ENCODE results near the gene LRFN3.
"Not testable (repeated sequence)": the region's sequence is repeated elsewhere in the genome, so short reads cannot be mapped to it uniquely, and the experiment has no call there.

DNA sequence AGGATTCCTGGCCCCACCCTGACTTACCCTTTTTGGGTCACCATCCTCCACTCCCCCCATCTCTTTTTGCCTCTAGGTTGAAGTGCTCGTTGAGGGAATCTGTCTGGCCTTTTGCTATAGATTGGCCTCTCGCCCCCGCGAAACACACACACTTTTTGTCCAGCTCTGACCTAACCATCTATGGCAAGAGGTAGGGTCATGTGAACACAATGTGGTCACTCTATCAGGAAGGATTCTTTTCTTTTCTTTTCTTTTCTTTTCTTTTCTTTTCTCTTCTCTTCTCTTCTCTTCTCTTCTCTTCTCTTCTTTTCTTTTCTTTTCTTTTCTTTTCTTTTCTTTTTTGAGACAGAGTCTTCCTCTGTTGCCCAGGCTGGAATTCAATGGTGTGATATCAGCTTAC is 44.8 kb downstream of the LRFN3 start:
- not testable (repeated sequence) for TF ChIP-seq ISL1 (CRISPR knock-in tag; IDR thresholded peaks at IDR 0.05); ARNTL (CRISPR knock-in tag; IDR thresholded peaks at IDR 0.05; ENCODE audit: borderline replicate concordance, low read depth); ZFP30 (CRISPR knock-in tag; IDR thresholded peaks at IDR 0.05); ZNF8 (CRISPR knock-in tag; IDR thresholded peaks at IDR 0.05); ESRRG (CRISPR knock-in tag; IDR thresholded peaks at IDR 0.05); BACH2 (CRISPR knock-in tag; IDR thresholded peaks at IDR 0.05; ENCODE audit: borderline replicate concordance)
- TF ChIP-seq, protein P1, sequence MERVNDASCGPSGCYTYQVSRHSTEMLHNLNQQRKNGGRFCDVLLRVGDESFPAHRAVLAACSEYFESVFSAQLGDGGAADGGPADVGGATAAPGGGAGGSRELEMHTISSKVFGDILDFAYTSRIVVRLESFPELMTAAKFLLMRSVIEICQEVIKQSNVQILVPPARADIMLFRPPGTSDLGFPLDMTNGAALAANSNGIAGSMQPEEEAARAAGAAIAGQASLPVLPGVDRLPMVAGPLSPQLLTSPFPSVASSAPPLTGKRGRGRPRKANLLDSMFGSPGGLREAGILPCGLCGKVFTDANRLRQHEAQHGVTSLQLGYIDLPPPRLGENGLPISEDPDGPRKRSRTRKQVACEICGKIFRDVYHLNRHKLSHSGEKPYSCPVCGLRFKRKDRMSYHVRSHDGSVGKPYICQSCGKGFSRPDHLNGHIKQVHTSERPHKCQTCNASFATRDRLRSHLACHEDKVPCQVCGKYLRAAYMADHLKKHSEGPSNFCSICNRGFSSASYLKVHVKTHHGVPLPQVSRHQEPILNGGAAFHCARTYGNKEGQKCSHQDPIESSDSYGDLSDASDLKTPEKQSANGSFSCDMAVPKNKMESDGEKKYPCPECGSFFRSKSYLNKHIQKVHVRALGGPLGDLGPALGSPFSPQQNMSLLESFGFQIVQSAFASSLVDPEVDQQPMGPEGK (CRISPR knock-in tag; IDR thresholded peaks at IDR 0.05; ENCODE audit: borderline replicate concordance): not testable (repeated sequence)
- TF ChIP-seq, protein P2, sequence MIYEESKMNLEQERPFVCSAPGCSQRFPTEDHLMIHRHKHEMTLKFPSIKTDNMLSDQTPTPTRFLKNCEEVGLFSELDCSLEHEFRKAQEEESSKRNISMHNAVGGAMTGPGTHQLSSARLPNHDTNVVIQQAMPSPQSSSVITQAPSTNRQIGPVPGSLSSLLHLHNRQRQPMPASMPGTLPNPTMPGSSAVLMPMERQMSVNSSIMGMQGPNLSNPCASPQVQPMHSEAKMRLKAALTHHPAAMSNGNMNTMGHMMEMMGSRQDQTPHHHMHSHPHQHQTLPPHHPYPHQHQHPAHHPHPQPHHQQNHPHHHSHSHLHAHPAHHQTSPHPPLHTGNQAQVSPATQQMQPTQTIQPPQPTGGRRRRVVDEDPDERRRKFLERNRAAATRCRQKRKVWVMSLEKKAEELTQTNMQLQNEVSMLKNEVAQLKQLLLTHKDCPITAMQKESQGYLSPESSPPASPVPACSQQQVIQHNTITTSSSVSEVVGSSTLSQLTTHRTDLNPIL (CRISPR knock-in tag; IDR thresholded peaks at IDR 0.05; ENCODE audit: low read depth): not testable (repeated sequence)

Measured in SK-N-SH treated with all-trans-retinoic acid at 6 μM for 48 hours (cell line).